NCI-H2196 treated with DMSO at 0.1 percent for 48 hours (cell line): ENCODE data around the gene FUT8.
"Not testable (repeated sequence)": the region's sequence is repeated elsewhere in the genome, so short reads cannot be mapped to it uniquely, and the experiment has no call there.

Source experiments
- DNase-seq: peaks from one replicate; lab custom pipeline; 2025; ENCODE audit not compliant: unreplicated experiment; lab: John Stamatoyannopoulos, UW

FUT8 gene

DNA sequence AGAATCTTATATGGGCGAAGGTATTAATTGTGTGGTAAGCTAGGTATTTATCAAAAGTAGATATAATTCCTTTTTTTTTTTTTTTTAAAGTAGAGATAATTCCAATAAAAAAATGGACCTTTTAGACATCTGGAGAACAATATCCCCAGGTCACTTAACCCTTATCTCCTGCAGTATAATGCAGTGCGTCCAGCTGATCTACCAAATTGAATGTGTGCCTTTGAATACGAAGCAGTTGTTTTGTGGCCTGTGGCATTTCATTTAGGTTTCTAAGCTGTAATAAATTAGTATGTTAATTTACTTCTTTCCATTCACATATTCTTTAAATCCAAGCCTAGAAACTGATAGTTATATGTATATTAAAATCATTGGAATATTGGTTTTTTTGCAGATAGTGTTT, 3.1 kb downstream of the FUT8 start:
- DNase-seq, result no peak

DNA sequence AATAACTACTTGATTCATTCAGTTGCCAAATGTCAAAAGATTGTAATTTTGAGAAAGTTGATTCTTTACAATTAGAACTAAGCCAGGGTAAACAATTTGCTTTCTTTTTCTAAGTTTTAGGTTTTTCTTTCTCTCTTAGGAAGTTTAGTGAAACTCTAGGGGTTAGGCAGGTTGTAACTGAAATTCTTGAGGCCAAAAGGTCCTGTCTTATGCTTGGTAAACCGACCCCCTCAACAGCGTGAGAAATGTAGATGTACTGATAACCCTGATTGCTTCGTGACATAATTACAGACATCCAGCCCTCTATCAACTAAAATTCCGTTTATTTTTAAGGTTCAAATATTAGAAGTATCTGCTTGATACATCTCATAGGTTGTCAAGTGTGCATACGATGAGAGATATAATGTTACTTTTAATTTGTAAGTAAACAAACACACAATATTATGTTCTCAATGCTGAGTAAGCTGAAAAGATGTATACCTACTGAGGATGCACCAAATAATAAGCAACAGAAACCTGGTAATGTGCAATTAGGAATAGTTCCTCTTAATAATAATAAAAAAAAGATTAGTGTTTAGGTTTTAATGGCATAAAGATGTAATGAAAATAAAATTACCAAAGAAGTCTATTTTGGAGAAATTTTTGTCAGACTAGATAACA, 7.2 kb downstream of the FUT8 start:
- no peak for DNase-seq

DNA sequence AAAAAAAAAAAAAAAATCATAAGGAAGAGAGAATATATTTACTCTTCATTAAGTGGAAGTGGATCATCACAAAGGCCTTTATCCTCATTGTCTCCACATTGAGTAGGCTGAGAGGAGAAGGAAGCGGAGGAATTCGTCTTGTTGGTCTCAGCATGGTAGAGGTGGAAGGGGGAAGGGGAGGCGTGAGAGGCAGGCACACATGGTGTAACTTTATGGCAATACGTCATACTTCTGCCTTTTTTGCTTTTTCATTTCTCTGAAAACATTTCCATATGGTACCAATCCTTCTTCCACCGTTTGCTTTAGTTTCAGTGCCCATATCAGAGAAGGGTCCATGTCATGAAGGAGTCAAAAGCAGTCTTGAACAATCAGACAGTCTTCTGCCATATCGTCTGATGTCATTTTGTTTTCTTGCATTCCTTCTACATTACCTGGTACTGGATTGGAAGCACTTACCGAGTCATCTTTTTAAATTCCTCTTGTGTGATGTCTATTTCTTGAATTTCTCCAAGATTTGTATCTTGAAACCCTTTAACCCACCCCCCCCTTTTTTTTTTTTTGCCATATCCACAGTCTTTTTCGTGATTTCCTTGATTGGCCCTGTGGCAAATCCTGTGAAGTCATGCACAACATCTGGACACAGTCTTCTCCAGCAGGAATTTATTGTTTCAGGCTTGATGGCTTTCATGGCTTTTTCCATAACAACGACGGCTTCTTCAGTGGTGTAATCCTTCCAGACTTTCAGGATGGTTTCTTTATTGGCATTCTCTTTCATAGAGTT, 8.9 kb downstream of the FUT8 start:
- DNase-seq, result no peak

DNA sequence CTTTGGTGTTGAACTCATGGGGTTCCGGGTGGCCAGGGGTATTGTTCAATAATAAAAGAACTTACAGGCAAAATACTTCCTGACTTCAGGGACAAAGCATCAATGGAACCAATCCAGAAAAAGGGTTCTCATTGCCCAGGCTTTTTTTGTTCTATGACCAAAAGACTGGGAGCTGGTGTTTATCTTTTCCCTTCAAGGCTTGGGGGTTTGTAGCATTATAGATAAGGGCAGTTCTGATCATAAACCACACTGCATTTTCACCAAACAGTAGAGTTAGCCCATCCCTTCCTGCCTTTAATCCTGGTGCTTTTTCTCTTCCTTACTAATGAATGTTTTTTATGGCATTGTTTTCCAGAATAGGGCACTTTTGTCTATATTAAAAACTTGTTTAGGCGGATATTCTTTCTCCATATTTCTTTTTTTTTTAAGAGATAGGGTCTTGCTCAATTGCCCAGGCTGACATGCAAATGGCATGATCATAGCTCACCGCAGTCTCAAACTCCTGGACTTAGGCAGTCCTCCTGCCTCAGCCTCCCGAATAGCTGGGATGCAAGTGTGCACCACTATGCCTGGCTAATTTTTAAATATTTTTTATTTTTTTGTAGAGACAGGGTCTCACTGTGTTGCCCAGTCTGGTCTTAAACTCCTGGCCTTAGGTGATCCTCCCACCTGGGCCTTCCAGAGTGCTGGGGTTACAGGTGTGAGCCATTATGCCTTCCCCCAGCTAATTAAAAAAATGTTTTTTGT, 9.7 kb downstream of the FUT8 start:
- no peak for DNase-seq

DNA sequence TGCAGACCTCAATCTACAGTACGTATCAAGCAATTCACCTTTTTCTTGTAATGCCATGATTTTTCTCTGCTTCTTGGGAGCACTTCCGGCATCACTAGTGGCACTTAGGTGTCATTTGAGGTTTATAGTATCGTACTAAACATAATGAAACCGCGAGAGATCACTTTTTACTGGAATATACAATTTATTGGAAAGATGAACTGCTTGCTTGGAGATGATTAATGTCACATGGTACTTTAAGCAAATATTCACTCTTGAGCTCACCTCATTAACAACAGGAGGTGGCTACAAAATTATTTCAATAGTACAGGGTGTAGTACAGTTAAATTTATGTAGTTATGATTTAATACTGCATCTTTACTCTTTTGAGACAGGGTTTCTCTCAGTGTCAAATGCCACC, 11.5 kb downstream of the FUT8 start:
- DNase-seq, result no peak

DNA sequence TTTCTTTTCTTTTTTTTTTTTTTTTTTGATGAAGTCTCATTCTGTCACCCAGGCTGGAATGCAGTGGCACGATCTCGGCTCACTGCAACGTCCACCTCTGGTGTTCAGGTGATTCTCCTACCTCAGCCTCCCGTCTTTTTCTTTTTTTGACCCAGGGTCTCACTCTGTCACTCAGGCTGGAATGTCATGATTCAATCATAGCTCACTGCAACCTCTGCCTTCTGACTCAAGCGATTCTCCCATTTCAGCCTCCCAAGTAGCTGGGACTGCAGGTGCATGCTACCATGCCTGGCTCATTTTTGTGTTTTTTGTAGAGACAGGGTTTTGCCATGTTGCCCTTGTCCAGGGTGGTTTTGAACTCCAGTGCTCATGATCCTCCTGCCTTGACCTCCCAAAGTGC, 12.0 kb downstream of the FUT8 start:
- no peak for DNase-seq

DNA sequence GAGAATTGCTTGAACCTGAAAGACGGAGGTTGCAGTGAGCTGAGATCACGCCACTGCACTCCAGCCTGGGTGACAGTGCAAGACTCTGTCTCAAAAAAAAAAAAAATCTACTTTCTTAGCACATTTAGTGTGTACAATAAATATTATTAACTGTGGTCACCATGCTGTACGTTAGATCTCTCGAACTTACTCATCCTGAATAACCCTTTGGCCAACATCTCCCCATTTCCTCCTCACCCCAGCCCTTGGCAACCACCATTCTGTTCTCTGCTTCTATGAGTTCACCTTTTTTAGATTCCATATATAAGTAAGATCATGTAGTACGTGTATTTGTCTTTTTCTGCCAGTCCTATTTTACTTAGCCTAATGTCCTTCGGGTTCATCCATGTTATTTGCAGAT, 13.4 kb downstream of the FUT8 start:
- no peak for DNase-seq

DNA sequence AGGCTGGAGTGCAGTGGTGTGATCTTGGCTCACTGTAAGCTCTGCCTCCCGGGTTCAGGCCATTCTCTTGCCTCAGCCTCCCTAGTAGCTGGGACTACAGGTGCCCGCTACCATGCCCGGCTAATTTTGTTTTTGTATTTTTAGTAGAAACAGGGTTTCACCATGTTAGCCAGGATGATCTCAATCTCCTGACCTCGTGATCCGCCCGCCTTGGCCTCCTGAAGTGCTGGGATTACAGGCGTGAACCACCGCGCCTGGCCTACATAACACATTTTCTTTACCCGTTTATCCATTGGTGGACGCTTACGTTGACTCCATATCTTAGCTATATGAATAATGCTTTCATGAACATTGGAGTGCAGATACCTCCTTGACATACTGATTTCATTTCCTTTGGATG, 14.4 kb downstream of the FUT8 start:
- not testable (repeated sequence) for DNase-seq

DNA sequence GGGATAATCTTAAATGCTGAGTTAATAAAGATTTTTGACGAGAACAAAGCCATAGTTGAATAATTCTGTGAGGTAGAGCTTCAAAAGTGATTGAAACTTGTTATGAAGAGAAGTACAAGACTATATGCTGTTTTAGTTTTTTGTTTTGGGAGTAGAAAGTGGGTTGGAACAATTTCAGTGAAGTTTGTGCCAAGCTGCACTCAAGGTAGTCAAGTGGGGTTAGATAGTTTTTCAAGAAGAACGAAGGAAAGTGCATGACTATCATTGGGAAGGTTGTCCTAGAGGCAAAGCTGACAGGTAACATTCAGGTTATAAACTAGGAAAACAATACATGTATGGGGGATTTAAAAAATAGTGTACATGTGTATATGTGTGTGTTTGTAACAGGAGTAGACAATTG, 16.2 kb downstream of the FUT8 start:
- DNase-seq, result no peak

DNA sequence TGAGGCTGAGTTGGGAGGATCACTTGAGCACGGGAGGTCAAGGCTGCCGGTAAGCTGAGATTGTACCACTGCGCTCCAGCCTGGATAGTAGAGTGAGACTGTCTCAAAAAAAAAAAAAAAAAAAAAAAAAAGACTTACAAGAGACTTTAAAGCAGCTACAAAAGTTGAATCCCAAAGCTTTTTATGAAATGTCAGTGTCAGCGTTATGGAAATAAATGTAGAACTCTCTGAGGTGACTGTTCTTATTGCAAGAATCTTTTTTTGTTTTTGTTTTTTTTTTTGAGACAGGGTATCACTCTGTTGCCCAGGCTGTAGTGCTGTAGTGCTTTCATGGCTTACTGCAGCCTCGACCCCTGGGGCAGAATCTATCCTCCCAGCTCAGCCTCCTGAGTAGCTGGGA, 17.2 kb downstream of the FUT8 start:
- DNase-seq, result no peak

DNA sequence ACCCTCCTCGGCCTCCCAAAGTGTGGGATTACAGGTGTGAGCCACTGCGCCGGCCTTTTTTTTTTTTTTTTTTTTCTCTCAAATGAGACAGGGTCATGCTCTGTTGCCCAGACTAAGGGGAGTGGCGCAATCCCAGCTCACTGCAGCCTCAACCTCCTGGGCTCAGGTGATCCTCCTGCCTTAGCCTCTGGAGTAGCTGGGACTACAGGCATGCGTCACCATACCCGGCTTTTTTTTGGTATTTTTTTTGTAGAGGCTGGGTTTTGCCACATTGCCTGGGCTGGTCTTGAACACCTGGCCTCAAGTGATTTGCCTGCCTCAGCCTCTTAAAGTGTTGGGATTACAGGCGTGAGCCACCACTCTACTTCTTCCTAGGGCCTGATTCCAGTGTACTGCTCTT, 18.7 kb downstream of the FUT8 start:
- DNase-seq, result no peak

DNA sequence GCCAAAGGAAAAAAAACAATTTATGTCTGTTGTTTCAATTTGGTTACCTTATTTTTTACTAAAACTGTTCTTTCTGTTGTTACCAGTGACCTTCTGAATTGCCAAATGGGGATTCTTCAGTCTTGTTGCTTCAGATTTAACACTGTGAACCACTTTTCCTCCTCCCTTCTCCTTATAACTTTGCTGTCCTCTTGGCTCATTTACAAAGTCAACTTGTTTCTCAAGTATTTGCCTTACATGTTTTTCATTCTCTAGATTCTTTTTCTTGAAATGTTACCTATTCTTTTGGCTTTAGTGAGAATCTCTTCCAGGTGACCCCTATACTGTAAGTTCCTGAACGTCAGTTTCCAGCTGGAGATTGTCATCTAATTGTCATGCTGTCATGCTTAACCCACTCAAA, 19.4 kb downstream of the FUT8 start:
- DNase-seq, result no peak

DNA sequence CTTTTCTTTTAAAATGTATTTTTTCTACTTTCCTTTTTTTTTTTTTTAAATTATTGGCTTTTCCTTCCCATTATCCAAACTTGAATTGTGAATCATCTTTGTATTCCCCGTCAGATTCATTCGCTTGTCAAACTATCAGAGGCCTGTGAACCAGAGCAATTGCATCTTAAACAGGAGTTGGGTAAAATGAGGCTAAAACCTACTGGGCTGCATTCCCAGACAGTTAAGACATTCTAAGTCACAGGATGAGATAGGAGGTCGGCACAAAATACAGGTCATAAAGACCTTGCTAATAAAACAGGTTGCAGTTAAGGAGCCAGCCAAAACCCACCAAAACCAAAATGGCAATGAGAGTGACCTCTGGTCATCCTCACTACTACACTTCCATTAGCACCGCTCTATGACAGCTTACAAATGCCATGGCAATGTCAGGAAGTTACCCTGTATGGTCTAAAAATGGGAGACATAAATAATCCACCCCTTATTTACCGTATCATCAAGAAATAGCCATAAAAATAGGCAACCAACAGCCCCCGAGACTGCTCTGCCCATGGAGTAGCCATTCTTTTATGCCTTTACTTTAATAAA, 19.9 kb downstream of the FUT8 start:
- DNase-seq, result no peak

DNA sequence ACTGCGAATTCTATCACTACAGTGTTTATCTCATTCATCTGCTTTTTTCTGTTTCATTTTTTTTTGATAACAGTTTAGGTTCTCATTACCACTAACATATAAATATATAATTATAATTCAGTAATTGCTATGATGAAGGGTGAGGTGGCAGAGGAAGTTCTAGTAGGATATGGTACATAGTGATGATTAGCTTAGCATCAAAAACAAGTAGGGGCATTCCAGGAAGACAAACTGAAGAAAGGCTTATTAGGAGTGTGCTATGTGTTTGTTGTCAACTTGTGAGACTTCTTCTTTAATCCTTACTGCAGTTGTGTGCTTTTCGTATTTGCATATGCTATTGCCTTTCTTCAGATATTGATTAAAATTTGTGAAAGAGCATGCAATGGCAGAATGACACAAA, 20.6 kb downstream of the FUT8 start:
- no peak for DNase-seq

DNA sequence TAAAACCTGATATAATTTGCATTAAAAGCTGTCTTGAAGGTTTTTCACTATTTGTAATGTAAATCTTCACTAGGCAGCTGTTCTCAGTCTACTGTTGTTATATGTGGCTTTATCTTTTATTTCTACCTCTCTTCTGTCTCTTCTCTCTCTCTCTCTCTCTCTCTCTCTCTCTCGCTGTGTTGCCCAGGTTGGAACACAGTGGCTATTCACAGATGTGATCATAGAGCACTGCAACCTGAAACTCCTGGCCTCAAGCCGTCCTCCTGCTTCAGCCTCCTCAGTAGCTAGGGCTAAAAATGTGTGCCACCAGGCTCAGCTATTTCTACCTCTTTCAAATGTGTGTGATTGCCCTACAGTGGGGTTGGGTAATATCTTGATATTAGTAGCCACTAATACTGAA, 21.1 kb downstream of the FUT8 start:
- no peak for DNase-seq

DNA sequence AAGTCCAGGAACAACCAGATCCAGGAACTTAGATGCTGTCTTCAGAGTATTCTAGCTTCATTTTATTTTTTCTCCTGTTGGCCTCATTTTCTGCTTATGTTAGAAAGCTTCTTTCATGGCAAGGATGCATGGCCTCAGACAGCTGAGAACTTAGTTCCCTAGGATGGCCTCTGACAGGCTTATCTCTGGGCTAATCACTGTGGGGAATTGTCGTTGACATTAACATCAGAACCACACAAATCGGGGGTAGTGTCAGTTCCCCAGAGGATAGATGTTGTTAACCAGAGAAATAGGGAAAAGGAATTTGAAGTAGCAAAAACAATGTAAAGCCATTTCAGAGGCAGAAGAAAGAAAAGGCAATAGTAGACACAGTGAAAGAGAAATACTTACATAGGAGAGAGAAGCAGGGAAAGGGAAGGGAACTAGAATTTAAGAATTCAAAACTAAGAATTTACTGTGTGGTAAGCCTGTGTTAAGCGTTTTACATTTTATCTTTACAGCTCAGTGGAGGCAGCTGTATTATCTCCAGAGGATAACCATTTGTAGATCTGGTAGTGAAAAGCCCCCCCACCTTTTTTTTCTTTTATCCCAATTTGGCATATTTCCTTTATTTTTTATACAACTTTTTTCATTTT, 21.8 kb downstream of the FUT8 start:
- no peak for DNase-seq

DNA sequence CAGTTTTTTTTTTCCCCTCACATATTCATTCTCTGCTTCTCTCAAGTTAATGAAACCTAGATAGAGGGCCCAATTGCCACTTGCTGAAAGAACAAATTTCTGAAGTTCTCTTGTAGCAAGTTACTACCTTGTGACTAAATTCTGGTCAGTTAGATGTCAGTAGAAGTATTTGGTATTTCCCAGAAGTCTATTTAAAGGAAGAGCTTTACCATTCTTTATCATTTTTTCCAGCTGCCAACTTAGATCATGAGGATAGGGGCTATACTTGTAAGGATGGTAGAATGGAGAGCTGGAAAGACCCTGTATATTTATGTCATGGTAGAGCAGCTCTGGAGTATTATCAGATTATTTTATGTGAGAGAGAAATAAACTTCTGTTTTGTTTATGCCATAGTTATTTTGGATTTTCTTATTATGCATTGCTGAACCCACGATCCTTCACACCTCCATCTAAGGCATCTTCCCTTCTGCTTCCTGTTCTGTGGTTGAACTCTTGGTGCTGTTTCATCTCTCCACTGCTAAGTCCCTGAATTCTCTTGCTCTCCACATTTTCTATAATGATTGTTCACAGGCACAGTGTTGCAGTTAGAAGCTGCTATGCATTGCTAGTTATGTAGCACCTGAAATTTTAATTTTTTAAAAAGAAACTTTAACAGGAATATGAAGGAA, 25.9 kb downstream of the FUT8 start:
- DNase-seq, result no peak

DNA sequence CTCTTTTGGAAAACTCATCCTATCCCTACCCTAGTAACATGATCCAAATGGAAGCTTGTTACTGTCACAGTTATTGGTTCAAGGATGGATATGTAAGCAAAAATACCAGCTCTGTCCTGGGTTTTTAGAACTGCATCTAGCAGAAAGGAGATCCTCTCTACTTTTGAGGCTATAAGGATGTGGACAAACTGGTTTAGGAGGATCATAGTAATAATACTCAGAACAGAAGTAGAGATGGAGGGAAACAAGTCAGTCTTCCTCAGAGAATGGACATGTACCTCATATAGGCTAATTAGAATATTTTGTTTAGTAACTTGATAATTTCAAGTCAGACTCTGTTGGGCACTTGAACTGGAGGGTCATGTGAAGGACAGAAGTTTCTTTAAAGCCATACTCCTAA, 26.6 kb downstream of the FUT8 start:
- no peak for DNase-seq

DNA sequence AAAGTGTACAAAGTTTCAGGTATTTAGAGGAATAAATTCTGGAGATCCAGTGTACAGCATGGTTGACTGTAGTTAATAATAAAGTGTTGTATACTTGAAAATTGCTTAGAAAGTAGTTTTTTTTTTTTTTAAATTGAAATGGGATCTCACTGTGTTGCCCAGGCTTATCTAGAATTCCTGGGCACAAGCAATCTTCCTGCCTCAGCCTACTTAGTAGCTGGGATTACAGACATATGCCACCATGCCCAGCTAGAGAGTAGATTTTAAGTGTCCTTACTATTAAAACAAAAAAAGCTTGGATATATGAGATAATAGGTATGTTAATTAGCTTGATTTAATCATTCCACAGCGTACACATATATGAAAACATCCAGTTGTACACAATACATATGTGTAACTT, 27.7 kb downstream of the FUT8 start:
- no peak for DNase-seq

DNA sequence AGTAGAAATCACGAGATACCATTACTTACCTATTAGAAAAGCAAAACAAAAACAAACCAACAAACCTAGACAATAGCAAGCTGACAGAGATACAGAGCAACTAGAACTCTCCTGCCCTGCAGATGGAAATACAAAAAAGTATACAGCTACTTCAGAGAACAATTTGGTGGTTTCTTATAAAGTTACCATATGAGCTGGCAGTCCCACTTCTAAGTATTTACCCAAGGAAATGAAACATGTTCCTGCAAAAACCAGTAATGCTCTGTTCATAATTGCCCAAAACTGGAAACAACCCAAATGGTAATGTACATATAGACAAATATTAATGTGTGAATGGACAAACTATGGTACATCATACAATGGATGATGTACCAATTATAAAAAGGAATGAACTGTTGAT, 31.7 kb downstream of the FUT8 start:
- no peak for DNase-seq

DNA sequence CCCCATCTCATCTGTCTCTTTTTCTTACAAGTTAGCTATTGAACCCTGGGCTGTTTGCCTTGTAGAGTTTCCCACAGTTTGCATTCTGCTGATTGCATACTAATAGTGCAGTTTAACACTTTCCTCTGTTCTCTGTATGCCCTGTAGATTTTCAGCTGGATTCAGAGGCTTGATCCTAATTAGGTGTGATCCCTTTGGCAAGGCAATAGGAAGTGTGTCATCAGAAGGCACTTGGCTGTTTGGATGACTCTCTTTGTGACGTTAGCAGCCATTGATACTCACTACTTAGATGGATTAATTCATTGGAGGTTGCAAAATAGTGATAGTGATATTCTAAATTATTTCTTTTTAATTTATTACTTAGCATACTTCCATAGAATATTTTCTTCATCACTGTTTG, 33.6 kb downstream of the FUT8 start:
- DNase-seq, result no peak
